ENCODE data around the gene LY6G5B.

LY6G5B gene

GRCh38 chr6:31663126-31663960 lies 6.4 kb upstream of the LY6G5B start:
- DNase-seq (ENCODE audit: low spot score) = no peak

DNA sequence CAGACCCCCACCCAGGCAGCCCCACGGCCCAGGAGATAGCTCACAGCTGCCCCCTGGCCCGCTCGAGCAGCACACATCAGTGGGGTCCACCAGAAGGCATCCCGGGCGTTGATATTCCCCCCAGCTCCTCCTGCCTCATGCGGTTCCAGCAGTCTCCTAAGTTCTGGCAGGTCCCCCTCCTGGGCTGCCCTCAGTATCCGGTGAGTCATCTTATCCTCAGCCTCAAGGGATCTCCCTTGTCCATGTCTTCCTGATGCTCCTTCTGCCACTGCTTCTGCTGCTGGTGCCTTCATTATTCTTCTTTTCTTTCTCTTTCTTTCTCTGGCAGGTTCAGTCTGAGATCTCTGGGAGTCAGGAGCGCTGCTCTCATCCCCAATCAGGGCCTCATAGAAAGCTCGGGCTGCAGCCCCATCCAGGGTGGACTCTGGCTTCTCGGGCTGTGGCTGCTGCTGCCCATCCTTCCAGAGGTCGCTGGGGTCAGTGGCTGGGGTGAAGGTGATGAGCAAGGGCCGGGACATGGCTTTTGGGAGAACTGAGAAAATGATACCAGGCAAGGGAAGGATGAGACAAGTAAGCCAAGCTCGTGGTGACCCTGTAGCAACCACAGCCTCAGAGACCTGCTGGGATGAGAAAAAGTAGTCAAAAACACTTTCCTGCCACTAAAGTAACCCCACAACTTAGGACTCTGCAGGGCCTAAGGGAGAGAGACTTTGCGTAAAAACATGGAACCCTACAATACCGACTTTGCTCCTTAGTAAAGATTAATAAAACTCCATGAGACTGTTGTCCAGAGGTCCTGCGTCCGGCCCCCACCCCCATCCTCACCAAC lies 5.6 kb upstream of the LY6G5B start:
- no peak for DNase-seq (ENCODE audit: low spot score)

DNA sequence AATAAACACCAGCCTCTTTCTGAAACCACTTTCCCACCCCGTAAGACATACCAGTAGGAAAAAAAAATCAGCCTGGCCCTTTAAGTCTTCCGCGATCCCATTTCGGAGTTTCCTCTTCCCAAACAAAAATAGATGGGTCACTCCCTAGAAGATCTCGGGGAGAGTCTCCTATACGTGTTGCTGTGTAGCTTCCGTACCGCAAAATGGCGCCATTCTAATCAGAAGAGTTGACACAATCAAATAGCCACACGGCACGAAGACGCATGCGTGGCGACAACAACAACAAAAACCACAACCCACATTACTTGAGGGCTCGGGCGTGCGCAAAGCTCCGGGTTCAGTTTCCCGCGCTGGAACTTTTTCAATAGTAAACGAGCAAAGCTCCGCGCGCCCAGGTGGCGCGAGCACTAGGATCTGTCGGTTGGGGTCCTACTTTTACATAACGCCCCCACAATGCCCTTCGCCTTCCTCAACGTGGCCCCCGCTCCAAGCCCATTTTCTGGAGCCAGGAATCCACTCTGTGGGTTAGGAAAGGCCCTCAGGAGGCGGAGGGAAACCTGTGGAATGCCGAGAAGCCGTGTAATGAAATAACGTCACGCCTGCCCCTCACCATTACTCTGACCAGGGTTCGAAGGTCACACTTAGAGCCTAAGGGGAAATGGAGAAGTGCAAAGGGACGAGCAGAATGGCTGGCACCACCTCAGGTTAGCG lies 4.8 kb upstream of the LY6G5B start, which contains the start of gene GPANK1:
Gene GPANK1, minus strand, starts transcription at position 208 of the 711 bp plus-strand sequence. CDS start 519 bp downstream, outside the sequence.
- peak; percentile 78 for DNase-seq (ENCODE audit: low spot score)

DNA sequence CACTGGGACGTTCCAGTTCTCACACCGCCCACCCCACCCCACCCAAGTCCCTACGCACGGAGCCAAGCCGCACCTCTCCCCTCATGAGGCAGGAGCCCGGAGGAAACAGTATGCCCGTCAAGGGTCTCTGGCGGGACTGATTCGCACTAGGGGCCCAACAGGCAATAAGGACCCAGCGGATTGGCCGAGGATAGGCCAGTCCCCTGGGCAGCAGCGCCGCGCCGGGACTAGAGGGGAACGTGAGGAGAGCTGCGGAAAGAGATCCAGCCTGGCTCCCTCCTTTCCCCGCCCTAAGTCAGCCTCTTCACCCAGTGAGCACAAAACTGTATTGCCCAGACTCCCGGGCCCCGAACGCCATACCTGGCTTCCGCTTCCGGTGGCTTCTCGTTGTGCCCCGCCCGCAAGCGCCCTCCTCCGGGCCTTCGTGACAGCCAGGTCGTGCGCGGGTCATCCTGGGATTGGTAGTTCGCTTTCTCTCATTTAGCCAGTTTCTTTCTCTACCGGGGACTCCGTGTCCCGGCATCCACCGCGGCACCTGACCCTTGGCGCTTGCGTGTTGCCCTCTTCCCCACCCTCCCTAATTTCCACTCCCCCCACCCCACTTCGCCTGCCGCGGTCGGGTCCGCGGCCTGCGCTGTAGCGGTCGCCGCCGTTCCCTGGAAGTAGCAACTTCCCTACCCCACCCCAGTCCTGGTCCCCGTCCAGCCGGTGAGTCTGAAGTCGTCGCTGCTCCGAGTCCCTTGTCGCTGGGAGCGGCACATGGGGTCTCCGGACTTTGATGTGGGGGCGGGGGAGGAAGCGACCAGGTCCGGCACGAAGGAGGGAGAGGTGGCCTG lies 4.1 kb upstream of the LY6G5B start, which contains the start of gene CSNK2B:
Gene CSNK2B, plus strand, starts transcription at position 580 of the 836 bp plus-strand sequence. CDS start 752 bp downstream, outside the sequence.
- DNase-seq (ENCODE audit: low spot score) = peak; percentile 97

DNA sequence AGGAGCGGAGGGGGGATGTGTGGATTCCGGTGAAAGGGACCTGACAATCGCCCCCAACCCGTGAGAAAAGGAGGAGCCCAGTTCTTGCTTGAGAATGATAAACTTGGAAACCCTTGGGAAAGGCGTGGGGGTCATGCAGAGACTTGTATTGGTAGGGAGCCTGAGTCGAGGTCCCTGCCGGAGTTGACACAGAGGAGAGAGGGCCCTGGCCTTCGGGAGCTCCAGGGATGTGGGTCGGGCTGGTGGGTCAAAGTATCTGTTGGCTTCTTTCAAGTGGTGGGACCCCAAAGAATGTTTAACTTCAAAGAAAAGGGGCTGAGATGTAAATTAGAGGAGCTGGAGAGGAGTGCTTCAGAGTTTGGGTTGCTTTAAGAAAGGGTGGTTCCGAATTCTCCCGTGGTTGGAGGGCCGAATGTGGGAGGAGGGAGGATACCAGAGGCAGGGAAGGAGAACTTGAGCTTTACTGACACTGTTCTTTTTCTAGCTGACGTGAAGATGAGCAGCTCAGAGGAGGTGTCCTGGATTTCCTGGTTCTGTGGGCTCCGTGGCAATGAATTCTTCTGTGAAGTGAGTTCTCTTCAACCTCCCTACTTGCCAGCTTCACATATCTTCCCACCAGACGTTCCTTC lies 3.3 kb upstream of the LY6G5B start:
- no peak for DNase-seq (ENCODE audit: low spot score)

DNA sequence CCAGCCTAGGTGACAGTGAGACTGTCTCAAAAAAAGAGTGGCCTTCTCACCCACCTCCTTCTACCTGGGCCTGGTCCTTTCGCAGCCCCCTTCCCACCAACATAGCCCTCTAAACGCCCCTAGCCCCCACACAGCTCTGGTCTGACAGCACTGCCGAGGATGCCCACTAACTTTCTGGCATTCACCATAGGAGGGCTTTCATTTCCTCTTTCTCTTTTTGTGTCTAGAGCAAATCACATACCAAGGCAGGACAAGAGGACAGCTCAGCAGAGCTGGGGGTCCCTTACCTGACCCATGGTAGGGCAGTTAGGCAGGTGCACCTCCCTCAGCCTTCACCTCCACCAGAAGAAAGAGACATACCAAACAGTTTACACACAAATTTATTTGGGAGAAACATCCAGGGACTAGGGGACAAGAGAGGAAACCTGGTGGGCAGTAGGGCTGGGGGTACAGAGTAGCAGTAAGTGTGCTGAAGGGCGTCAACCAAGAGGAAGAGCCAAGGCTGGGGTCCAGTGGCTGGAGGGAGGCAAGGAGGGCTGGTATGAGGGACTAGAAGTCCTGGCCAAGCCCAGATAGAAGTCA lies 6.6 kb downstream of the LY6G5B start:
- no peak for DNase-seq (ENCODE audit: low spot score)

DNA sequence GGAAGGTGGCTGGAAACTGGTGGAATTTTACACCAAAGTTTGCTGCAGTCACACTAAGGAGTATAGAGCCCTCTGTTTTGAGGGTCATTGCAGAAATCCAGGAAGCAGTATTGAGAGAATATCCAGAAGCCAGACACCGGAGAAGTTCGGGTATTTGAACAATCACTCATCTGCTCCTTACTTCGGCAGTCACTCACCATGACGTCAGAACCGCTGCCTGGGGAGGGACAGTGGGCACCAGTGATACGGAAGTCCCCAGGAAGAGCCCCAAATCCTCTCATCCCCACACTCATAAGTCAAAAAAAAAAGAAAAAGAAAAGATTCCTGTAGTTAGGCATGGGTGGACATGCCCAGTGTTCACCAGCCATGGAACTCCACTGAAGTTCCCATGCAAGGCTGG lies 7.1 kb downstream of the LY6G5B start:
- no peak for DNase-seq (ENCODE audit: low spot score)

GRCh38 chr6:31677955-31678354 lies 8.2 kb downstream of the LY6G5B start:
- no peak for DNase-seq (ENCODE audit: low spot score)

DNA sequence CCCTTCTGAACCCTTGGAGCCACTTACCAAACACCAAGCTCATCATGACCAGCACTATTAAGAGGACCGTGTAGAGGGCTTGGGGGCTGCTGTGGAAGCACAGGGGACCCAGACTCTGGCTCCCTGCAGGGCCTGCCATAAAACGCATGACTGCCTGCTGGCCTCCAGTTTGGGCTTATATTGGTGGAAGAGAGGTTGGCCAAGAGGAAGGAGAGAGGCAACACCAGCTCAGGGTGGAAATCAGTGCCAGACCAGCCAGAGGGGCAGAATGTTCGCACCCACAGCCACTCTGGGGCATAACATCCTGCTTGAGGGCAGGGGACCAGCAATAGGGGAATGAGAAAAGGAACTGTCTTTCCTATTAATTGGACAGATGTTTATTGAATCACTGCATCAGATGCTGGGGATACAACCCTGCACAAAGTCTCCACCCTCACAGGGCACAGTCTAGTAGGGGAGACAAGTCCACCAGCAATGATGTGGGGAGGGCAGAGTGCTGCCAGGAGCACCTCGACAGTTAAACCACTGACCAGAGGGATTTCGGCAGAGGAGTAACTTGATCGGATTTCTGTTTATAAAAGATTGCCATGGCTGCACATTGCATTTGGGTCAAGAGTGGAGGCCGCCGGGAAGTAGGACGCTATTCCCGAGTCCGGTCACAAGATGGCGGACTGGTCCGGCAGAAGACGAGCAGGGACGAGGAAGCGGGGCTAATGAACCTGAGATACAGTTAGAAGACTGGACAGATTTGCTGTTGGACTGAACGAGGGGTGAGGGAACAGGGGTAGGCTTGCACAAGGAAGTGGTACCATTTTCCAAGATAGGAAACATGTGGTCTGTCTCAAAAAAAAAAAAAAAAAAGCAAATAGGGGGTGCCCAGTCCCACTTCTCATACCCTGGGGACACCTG lies 10.7 kb downstream of the LY6G5B start, which contains the start of gene LY6G5C:
Gene LY6G5C, minus strand, starts transcription at position 842 of the 909 bp plus-strand sequence. Its CDS starts 694 bp downstream, at position 148.
- no peak for DNase-seq (ENCODE audit: low spot score)

GRCh38 chr6:31681135-31681671 lies 11.4 kb downstream of the LY6G5B start:
- DNase-seq (ENCODE audit: low spot score) = peak; percentile 61

GRCh38 chr6:31683591-31683990 lies 13.8 kb downstream of the LY6G5B start:
- no peak for DNase-seq (ENCODE audit: low spot score)

DNA sequence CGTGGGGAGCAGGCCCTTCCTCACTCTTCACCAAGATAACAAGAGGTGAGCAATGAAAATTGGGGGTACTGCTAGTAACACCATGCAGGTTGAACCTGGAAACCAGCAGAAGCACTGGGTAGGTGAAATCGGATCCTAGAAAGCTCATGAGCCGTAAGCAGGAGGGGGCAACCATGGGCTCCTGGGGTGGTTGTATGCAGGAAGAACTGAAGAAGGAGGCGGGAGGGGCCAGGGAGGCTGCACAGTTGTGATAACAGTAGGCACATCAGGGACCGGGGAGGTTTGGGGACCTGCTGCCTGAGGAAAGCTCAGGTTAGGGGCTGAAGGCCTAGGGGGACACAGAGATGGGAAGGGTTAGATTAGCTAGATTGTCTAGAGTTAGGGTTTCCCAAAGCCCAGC lies 16.7 kb downstream of the LY6G5B start:
- DNase-seq (ENCODE audit: low spot score) = no peak

DNA sequence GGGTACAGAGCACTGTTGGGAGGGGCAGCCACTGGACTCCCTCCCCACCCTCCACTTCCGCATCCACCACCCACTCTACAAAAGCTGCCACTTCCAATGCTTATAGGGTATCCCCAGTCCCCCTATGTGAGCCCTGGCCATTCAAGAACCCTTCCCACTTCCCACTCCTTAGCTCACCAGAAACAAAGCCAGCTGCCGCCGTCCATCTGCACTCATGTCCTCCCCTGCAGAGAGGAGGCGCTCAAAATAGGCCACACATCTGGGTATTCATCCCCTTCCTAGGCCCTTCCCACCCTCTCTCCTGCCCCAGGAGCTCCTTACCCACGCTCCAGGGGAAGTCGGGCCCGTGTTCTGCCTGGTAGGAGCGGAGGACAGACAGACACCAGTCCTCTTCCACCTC lies 17.5 kb downstream of the LY6G5B start:
- no peak for DNase-seq (ENCODE audit: low spot score)

DNA sequence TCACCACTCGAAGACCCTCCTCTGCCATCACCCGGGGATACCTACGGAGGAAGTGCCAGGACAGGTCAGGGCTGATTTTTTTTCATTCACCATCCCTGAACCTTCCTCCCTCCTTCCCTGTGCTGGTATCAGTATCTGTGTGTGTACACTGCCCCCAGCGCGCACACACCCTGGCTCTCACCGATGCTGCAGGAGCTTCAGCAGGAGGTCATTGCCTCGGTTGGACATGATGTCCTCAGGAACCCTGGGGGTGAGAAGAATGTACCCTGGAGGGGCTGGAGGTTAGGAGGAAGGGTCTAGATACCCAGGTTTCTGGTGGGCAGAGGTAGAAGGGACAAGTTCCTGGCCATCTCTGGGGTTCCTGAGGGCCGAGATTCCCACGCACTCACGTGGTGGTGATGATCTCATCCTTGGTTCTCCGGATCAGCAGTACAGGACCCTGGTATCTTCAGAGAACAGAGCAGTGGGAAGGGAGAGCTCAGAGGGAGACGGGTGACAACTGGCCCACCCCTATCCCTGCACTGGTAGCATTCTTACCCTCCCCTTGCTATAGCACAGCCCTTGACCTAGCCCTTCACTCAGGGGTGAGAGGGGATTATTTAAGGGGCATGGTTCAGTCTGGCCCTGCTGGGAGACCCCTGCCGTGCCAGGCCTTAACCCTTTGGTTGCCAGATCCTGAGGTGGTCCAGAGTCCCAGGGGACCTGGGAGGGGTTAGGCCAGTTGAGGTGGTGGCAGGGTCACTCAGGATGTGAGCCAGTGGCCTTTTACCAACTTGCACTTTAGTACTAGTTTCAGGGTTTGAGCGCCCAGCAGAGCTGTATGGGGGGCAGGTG lies 18.3 kb downstream of the LY6G5B start:
- no peak for DNase-seq (ENCODE audit: low spot score)

- DNase-seq (ENCODE audit: low spot score) = no peak
Observed at GRCh38 chr6:31689249-31690110, 19.7 kb downstream of the LY6G5B start.

- DNase-seq (ENCODE audit: low spot score) = no peak
Observed at GRCh38 chr6:31690231-31691077, 20.7 kb downstream of the LY6G5B start.
